Activated CD4-positive, alpha-beta memory T cell treated with anti-CD3 and anti-CD28 coated beads, Interleukin-2, amount 10 ng/mL, durations not matched to agents 7 days and 5 days (primary cell): Measurements from ENCODE around the gene RPS15A. TPM values are rescaled to one million over a fixed set of nuclear protein-coding genes. Genes with fewer than 3 reads are reported as not detected.
"Not testable (repeated sequence)": the region's sequence is repeated elsewhere in the genome, so short reads cannot be mapped to it uniquely, and the experiment has no call there.

Experiments used
- CTCF ChIA-PET: fragments of 350-600 bp; sonication (Branson Sonifier 250); formaldehyde crosslinking; loops from one replicate; lab custom pipeline; 2021; ENCODE audit warnings: antibody characterized with exemption, inconsistent platforms; lab: Charles Lee
- POLR2A ChIA-PET: fragments of 350-600 bp; sonication (Branson Sonifier 250); formaldehyde crosslinking; loops from one replicate; lab custom pipeline; 2021; ENCODE audit warnings: antibody characterized with exemption; lab: Charles Lee
- DNase-seq: peaks from one replicate; pipeline ENCODE4 v3.0.0-alpha.2; 2020
- H3K27ac Mint-ChIP-seq: one replicate; pipeline ENCODE4 v1.8.0; 2021; ENCODE audit warnings: mild to moderate bottlenecking, mixed read lengths
- H3K27me3 Mint-ChIP-seq: one replicate; pipeline ENCODE4 v1.8.0; 2021; ENCODE audit warnings: mixed read lengths
- H3K36me3 Mint-ChIP-seq: one replicate; pipeline ENCODE4 v1.8.0; 2021; ENCODE audit warnings: low read depth, mixed read lengths
- H3K4me1 Mint-ChIP-seq: one replicate; pipeline ENCODE4 v1.8.0; 2021; ENCODE audit warnings: mixed read lengths
- H3K4me3 Mint-ChIP-seq: one replicate; pipeline ENCODE4 v1.8.0; 2021; ENCODE audit warnings: mild to moderate bottlenecking, mixed read lengths
- H3K9me3 Mint-ChIP-seq: one replicate; pipeline ENCODE4 v1.8.0; 2021; ENCODE audit warnings: mixed read lengths
- total RNA-seq, 2 experiments: library from RNA; stranded (reverse); gene quantifications; one replicate each; pipeline ENCODE4 v1.2.3, GENCODE V29; 2021

Gene RPS15A
- total RNA-seq, 2 experiments from 2014 or later: 1,725 to 1,747 TPM

DNA sequence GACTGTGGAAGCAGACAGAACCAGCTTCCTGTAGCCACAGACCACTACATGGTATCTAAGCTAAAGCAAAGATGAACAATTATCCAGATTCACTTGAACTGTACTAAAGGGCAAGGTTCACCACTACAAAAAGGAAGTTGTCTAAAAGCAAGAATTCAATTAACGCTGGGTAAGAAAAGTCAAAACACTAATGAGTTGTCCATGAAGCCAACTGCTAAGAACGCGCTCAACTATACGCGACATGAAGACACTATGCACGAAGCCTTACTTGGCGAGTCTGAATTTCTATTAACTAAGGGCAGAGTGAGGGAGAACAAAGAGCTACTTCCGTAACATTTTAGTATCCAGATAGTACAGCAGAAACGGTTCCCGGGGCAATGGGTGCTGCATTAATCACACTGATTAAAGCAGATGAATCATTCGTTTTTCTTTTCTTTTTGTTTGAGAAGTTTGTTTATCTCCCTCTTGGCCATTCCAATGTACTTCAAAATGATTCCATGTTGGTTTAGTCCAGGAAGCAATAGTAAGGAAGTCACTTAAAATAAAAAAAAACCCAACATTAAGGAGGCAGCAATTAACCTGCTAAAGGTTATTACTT, 2.8 kb upstream of the RPS15A start:
- Mint-ChIP-seq H3K27ac (no peak overlapping the region), H3K36me3 (peaks cover 90% of the 10 kb centered on the region), H3K9me3 (no peaks in the 10 kb centered on the region), H3K4me3 (no peak overlapping the region), H3K27me3 (no peaks in the 10 kb centered on the region), H3K4me1 (peaks cover 49% of the 10 kb centered on the region)
- DNase-seq: no peak
- POLR2A ChIA-PET: interaction anchor here (13.9 kb wide), 1 partner anchor 9 kb away, joined by 398 read pairs; the partner anchor contains the start of gene ARL6IP1
- CTCF ChIA-PET: interaction anchor here (0.7 to 9.3 kb wide), 2 partner anchors 8 to 9 kb away, joined by 5 to 144 read pairs; partner anchors contain the start of gene ARL6IP1

DNA sequence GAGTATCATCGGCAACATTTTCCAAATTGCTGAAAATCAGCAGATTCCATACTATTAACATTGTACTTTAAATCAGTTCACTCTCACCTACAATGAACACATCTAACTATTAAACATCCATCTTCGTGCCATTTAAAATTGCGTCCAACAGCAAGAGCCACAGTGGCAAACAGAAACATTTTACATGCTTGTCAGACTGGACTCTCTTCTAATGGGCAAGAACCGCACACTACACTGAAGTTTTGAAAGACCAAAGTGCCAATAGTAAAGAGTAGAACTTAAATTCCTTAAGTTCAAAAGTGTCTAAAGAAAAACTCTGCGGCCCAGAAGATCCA, 652 bp downstream of the RPS15A start:
- no peak for DNase-seq
- Mint-ChIP-seq H3K4me1 (peaks cover 66% of the 10 kb centered on the region), H3K9me3 (no peaks in the 10 kb centered on the region), H3K36me3 (peaks cover 95% of the 10 kb centered on the region), H3K4me3 (peak overlapping the region; percentile 88), H3K27ac (peak overlapping the region; percentile 82), H3K27me3 (no peaks in the 10 kb centered on the region)
- CTCF ChIA-PET: interaction anchor here (0.6 to 9.3 kb wide), 2 partner anchors 13 to 25 kb away, joined by 3 to 144 read pairs; partner anchors contain the start of gene ARL6IP1
- POLR2A ChIA-PET: interaction anchor here (0.9 to 13.9 kb wide), 12 partner anchors 13 to 1423 kb away, joined by 3 to 398 read pairs (median 5); partner anchors contain the start of genes ARL6IP1, COQ7, SMG1 and VPS35L

DNA sequence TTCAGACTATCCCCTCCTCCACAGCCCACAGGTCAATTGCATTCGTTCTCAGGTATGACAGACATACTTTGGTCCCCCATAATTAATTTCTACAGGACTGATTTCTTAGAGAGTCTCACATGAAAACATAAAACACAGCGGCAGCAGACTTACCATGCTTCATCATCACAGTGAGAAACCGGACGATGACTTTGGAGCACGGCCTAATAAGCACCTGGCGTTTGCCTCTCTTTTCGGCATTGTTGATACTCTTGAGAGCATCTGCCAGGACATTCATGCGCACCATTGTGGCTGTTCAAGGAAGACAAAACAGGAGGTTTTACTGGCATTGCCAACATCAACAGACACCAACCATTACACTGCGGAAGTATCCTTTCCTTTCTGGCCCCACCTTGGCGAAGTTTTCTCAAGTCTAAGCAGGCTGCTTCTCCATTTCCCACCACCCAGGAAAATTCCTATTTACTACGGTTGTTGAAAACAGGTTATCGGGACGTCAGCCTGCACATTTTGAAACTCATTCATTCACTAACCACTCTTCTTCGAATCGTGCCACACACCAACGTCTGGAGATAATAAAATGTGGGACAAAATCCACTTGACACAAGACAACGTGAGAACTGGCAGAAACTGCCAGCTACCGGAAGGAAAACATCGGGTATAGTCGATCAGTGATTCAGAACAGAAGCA, 1.2 kb downstream of the RPS15A start:
- POLR2A ChIA-PET: interaction anchor here (0.7 to 13.9 kb wide), 13 partner anchors 13 to 766 kb away, joined by 3 to 398 read pairs (median 5); partner anchors contain the start of genes ARL6IP1, COQ7, SMG1 and VPS35L
- Mint-ChIP-seq H3K4me1 (peaks cover 65% of the 10 kb centered on the region), H3K27ac (peak overlapping the region; percentile 82), H3K36me3 (peaks cover 93% of the 10 kb centered on the region), H3K27me3 (no peaks in the 10 kb centered on the region), H3K4me3 (peak overlapping the region; percentile 88), H3K9me3 (no peaks in the 10 kb centered on the region)
- CTCF ChIA-PET: interaction anchor here (1.4 to 9.3 kb wide), 2 partner anchors 13 to 32 kb away, joined by 3 to 144 read pairs; partner anchors contain the start of gene ARL6IP1
- no peak for DNase-seq

DNA sequence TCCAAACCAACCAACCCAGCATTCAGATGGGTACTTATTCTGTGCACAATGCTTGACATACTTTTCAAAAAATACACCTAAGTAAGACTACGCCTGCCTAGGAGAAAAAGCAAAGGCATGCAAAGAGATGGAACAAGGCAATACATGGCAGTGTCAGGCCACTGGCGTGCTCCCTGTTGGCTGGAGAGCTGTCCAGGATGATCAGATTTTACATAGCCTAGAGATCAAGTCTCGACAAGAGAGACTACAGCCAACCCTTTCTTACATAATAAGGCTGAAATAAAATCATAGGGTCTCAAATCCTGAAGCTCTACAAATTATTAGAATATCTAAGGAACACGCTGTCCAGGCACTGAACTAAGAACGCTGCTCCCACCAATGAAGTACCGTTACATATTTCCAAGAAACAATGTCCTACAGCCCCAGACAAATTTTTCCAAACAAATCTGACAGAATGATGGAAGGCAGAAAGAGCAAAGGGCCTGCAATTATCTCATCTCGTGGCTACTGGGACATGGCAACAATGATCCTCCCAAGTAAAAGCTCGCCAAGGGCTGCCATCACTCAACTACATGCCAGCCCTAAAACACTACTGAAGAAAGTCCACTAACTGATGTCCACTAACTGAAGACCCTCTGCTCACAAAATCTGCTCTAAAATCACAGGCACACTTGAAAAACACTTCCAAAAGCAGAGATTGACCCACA, 5.1 kb downstream of the RPS15A start:
- Mint-ChIP-seq H3K36me3 (peaks cover 74% of the 10 kb centered on the region), H3K4me1 (peaks cover 58% of the 10 kb centered on the region), H3K4me3 (peak overlapping the region; percentile 56), H3K27me3 (no peaks in the 10 kb centered on the region), H3K9me3 (no peaks in the 10 kb centered on the region), H3K27ac (peak overlapping the region; percentile 52)
- ChIA-PET POLR2A (interaction anchor here (13.9 kb wide), 1 partner anchor 17 kb away, joined by 398 read pairs; the partner anchor contains the start of gene ARL6IP1), CTCF (interaction anchor here (1.3 to 9.3 kb wide), 2 partner anchors 17 to 184 kb away, joined by 5 to 144 read pairs; partner anchors contain the start of gene ARL6IP1)
- no peak for DNase-seq

DNA sequence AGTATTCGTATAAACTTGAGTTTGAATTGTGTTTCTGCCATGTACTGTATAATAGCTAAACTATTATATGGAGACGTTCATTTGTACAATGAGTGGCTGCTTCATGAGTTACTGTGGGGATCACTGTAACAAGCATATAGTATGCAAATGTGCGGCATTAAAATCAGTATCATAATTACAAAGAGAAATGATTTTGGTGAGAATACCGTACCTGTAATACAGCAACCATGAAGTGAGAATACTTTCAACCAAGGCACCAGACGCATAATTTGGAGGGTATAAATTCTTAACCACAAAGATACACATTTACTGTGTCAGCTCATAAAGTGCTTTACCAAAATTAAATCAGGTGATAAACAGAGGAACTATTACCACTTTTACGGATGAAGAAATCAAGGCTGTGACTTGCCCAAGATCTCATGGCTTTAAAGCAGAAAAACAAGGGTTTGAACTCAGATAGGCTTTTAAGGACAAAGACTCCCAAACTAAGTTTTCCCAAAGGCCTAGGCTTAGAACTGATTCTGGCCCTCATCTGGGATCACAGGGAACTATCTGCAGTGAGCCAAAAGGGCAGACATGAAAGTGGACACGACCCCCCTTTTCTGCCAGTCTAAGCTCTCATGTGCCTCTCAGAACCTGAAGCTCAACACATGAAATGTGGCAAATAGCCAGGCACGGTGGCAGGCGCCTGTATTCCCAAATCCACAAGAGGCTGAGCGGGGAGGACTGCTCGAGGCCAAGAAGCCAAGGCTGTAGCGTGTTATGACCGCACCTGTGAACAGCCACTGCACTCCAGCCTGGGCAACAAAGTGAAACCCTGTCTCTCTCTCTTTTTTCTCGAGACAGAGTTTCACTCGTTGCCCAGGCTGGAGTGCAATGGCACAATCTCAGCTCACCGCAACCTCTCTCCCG, 6.4 kb downstream of the RPS15A start:
- Mint-ChIP-seq H3K9me3 (no peaks in the 10 kb centered on the region), H3K4me3 (no peak overlapping the region), H3K27ac (peak overlapping the region; percentile 33), H3K36me3 (peaks cover 60% of the 10 kb centered on the region), H3K4me1 (peaks cover 56% of the 10 kb centered on the region), H3K27me3 (no peaks in the 10 kb centered on the region)
- DNase-seq: no peak
- ChIA-PET CTCF (interaction anchor here (9.3 kb wide), 1 partner anchor 18 kb away, joined by 144 read pairs; the partner anchor contains the start of gene ARL6IP1), POLR2A (interaction anchor here (0.6 to 13.9 kb wide), 4 partner anchors 16 to 168 kb away, joined by 3 to 398 read pairs (median 4); partner anchors contain the start of gene ARL6IP1)

DNA sequence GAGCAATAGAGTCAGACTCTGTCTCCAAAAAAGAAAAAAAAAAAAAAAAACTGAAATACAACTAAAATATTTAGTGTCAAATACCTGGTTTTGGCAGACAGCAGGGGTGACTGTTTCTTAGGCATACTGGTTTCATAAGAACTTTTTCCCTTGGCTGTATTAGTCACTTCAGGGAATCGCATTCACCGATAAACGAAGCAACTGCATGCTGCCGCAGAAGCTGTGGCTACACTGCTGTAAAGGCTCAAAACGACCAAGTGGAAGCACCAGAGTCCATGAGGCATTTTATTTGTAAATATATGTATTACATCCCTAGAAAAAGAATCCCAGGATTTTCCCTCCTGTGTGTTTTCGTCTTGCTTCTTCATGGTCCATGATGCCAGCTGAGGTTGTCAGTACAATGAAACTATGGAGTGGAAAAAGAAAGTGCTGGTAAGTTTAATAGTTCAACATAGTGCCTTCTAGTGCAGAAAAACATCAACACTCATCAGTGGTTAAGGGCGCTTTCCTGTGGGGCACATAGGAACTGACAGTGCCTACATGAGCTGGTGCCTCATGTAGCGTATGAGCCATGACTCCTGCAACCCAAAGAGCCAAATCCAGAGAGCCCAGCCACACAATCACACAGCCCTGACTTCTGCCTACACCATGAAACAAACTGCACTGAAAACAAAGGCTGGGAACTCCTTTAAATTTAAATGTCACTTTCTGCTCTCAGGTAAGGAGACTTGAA, 7.3 kb downstream of the RPS15A start:
- ChIA-PET POLR2A (interaction anchor here (1.2 to 13.9 kb wide), 2 partner anchors 16 to 19 kb away, joined by 4 to 398 read pairs; partner anchors contain the start of gene ARL6IP1), CTCF (no interaction called here)
- H3K27ac Mint-ChIP-seq: peak overlapping the region; percentile 33
- peaks cover 48% of the 10 kb centered on the region for H3K4me1 Mint-ChIP-seq
- no peaks in the 10 kb centered on the region for H3K9me3 Mint-ChIP-seq
- DNase-seq: peak; percentile 38
- H3K27me3 Mint-ChIP-seq: no peaks in the 10 kb centered on the region
- peaks cover 52% of the 10 kb centered on the region for H3K36me3 Mint-ChIP-seq
- H3K4me3 Mint-ChIP-seq: no peak overlapping the region

DNA sequence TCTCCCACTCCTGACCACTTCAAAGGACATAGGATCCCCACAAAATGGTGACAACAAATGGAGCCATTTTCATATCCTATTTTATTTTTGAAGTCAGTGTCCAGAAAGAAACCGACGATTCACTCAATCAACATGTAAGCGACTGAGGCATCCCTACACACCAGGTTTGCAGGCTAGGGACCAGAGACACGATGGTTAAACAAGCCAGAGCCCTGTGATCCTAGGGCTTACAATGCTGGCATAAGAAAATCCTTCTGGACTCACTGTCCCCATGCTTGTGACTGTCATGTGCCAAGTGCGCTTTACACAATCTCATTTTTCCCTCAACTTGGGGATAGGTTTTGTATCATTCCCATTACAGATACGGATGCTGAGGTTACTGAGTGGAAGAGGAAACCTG, 8.9 kb downstream of the RPS15A start:
- DNase-seq, POLR2A ChIA-PET, H3K4me3 Mint-ChIP-seq, CTCF ChIA-PET, H3K27ac Mint-ChIP-seq, H3K9me3 Mint-ChIP-seq, H3K27me3 Mint-ChIP-seq: not testable (repeated sequence)
- H3K4me1 Mint-ChIP-seq: peaks cover 33% of the 10 kb centered on the region
- peaks cover 39% of the 10 kb centered on the region for H3K36me3 Mint-ChIP-seq

DNA sequence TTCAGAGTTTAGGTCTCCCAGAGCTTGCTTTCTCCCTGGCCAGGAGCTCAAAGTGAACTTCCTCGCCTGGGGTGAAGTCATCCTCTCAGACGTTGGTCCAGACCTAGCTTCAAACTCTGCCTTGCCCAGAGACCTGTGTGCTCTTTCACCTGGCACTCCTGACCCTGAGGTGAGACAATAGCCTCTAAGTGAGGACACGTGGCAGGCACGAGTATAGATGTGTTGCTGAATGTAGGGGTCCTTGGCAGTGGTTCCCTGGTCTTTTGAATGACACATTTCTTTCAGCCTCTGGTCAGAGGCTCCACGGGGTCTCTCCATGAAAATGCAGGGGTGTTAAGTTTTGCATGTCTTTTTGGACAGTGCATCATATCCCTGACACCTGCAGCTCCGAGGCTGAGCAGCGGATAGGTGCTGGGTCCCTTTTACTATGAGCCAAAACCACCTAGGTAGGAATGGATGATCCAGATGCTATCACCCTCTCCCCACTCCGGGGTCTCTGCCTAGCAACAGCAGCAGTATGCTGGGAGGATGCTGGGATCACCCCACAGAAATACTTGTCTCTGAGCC, 9.6 kb downstream of the RPS15A start:
- DNase-seq, CTCF ChIA-PET, H3K27me3 Mint-ChIP-seq, POLR2A ChIA-PET, H3K27ac Mint-ChIP-seq, H3K4me3 Mint-ChIP-seq, H3K9me3 Mint-ChIP-seq: not testable (repeated sequence)
- Mint-ChIP-seq H3K36me3 (peaks cover 32% of the 10 kb centered on the region), H3K4me1 (peaks cover 26% of the 10 kb centered on the region)

DNA sequence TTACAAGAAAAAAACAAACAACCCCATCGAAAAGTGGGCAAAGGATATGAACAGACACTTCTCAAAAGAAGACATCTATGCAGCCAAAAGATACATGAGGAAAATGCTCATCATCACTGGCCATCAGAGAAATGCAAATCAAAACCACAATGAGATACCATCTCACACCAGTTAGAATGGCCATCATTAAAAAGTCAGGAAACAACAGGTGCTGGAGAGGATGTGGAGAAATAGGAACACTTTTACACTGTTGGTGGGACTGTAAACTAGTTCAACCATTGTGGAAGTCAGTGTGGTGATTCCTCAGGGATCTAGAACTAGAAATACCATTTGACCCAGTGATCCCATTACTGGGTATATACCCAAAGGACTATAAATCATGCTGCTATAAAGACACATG, 12.5 kb downstream of the RPS15A start:
- H3K9me3 Mint-ChIP-seq, H3K27me3 Mint-ChIP-seq, CTCF ChIA-PET, H3K4me3 Mint-ChIP-seq, DNase-seq, POLR2A ChIA-PET, H3K27ac Mint-ChIP-seq, H3K36me3 Mint-ChIP-seq, H3K4me1 Mint-ChIP-seq: not testable (repeated sequence)

DNA sequence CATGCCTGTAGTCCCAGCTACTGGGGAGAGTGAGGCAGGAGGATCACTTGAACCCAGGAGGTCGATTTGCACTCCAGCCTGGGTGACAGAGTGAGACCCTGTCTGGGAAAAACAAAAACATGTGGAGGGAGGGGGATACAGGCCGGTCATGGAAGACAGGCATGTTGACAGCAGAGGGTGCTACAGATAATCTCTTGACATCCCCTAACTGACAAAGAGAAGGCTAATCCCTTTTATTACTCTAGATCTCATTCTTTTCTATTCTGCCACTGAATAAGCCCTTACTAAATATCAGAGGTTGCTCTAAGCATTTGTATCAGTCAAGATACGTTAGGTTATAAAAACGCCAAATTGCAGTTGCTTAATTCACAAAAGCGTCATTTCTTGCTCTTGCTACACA, 13.8 kb downstream of the RPS15A start:
- DNase-seq, H3K4me3 Mint-ChIP-seq, H3K36me3 Mint-ChIP-seq, POLR2A ChIA-PET, H3K27me3 Mint-ChIP-seq, H3K4me1 Mint-ChIP-seq, CTCF ChIA-PET, H3K27ac Mint-ChIP-seq, H3K9me3 Mint-ChIP-seq: not testable (repeated sequence)

DNA sequence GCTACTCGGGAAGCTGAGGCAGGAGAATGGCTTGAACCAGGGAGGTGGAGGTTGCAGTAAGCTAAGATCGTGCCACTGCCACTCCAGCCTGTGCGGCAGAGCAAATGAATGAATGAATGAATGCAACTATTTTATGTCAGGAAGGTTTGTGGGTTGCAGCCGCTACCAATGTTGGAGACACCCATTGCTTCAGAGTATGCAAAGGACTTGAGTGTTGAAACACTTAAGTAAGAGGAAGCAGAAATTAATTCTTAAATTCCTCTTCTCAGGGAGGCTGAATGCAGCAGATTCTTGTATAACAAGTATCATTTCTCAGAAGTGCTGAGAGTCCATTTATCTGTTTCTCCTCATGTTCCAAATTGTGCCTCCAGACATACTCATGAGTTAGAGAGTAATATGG, 15.5 kb downstream of the RPS15A start:
- POLR2A ChIA-PET, H3K4me3 Mint-ChIP-seq, H3K36me3 Mint-ChIP-seq, H3K27me3 Mint-ChIP-seq, DNase-seq, H3K27ac Mint-ChIP-seq, H3K4me1 Mint-ChIP-seq, CTCF ChIA-PET, H3K9me3 Mint-ChIP-seq: not testable (repeated sequence)
